Ramos (cell line): ENCODE data around the gene TBC1D1.

Experiments
- in situ Hi-C: fragments of 300-500 bp; cut with MboI; formaldehyde crosslinking; loops from one replicate; pipeline ENCODE4 v1.14.3; 2022; ENCODE audit warnings: low sequenced_read_pairs; ENCODE audit not compliant: unreplicated experiment

TBC1D1 gene

GRCh38 chr4:37958932-37959331 lies 68.0 kb downstream of the TBC1D1 start:
- in situ Hi-C loops = no loop called here

- in situ Hi-C loops = no loop called here
These were observed 69.2 kb downstream of the TBC1D1 start, which contains the start of gene PTTG2 for GRCh38 chr4:37960098-37960497. Gene PTTG2, plus strand, starts transcription at chr4:37960398. Its CDS starts 37 bp downstream, at chr4:37960435.

DNA sequence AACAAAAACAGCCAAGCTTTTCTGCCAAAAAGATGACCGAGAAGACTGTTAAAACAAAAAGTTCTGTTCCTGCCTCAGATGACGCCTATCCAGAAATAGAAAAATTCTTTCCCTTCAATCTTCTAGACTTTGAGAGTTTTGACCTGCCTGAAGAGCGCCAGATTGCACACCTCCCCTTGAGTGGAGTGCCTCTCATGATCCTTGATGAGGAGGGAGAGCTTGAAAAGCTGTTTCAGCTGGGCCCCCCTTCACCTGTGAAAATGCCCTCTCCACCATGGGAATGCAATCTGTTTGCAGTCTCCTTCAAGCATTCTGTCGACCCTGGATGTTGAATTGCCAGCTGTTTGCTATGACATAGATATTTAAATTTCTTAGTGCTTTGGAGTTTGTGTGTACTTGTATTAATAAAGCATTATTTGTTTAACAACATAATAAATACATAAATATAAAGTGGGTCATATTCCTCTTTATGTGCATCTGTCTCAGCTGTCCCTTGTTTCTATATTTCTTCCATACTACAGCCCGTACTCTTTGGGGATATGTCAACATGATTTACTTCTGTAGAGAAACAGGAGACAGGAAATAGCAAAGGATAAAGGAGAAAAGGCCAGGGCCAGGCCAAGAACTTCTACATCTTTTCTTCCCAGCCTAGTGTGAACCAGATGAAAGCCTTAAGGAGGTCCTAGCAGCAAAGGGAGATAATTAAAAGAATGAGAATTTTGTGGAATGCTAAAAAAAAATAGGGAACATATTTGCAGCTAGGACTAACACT lies 70.0 kb downstream of the TBC1D1 start:
- in situ Hi-C loops = no loop called here

DNA sequence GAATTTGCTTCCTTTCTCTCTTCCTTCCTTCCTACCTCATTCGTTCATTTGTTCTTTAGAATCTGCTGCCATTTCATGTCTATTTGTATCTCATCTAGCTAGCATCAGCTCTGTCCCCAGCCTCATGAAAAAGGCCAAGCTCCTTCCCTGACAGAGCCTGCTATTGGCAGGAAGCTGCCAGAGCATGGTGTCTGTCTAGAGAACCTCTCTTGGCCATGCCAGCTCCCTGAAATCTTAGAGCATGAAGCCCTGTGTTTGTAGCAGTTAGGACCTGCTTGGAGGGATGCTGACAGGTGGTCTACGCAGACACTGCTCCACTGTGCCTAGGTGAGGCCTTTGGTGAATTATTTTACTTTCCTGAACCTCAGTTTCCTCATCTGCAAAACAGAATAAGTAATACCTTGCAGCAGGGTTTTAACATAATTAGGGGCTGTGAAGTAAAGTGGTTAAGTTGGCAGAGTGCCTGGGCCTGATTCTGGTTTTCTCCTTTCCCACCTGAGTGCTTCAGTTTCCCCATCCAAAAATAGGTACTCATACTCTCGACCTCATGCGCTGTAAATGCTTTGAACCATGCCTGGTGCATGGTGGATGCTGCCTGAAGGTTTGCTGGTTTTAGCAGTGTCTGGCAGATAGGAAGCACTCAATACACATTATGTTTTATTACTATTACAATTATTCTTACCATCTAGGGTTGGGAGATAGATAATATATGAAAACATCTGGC lies 74.0 kb downstream of the TBC1D1 start:
- in situ Hi-C loops = no loop called here

- in situ Hi-C loops = no loop called here
These were observed 75.2 kb downstream of the TBC1D1 start for GRCh38 chr4:37966044-37966443.

DNA sequence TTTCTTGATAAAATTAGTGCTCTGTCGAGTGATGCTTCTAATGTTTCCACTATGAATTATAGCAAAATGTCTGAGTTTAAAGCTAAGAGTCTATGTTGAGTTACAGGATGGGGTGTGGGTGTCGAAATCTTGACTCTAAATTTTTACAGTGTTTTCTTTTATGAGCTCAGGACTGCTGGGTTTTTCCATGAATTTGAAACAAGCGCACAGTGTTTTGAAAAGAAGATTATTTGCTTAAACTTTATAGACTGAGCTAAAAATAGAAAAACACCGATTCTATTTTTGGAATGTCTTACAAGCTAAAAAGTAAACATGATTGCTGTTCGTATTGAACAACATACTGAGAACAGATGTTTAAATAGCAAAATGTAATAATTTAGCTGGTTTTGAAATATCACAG lies 76.9 kb downstream of the TBC1D1 start:
- in situ Hi-C loops = no loop called here

DNA sequence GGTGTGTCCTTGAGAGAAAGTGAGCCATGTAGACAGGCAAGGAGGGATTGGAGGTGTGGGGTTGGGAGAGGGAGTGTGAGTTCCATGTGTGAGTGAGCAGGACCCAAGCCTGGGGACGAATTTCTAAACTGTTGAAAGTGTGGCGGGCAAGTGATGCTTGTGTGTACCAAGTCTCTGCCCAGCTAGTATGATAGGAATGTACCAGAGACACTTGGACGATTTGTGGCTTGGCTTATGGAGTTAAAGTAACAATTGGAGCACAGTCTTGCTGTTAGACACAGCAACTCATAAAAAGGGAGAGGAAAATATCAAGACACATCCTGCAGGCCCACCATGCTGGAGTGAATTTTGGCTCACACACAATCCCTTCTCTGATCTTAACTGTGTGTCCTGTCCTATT lies 77.9 kb downstream of the TBC1D1 start:
- in situ Hi-C loops = no loop called here

- in situ Hi-C loops = no loop called here
These were observed 79.8 kb downstream of the TBC1D1 start for GRCh38 chr4:37970702-37971101.

- in situ Hi-C loops = no loop called here
These were observed 80.3 kb downstream of the TBC1D1 start for GRCh38 chr4:37971202-37971601.

DNA sequence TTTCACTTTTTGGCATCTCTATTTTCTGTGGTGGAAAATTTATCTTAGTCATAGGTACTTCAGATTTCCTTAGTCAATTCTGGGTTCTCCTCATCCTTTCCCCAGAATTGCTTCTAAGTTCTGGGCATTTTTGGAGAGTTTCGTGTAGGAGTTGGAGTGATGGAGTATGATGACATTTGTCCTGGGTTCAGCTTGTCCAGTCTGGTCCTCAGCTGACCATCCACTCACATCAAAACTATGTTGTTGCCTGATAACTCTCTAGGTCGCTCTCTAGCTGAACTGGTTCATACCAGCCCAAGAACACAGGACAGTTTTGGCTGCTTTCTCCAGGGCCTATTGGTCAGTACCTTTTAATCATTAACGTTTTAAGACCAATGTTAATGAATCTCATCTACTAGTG lies 82.6 kb downstream of the TBC1D1 start:
- in situ Hi-C loops = no loop called here

GRCh38 chr4:37975321-37975822 lies 84.5 kb downstream of the TBC1D1 start:
- in situ Hi-C loops = loop anchor here (25.0 kb wide), 2 partner anchors 1062 to 1187 kb away; partner anchors contain the start of gene TMEM156

- in situ Hi-C loops = loop anchor here (25.0 kb wide), 2 partner anchors 1061 to 1186 kb away; partner anchors contain the start of gene TMEM156
These were observed 85.6 kb downstream of the TBC1D1 start for GRCh38 chr4:37976507-37976906.

DNA sequence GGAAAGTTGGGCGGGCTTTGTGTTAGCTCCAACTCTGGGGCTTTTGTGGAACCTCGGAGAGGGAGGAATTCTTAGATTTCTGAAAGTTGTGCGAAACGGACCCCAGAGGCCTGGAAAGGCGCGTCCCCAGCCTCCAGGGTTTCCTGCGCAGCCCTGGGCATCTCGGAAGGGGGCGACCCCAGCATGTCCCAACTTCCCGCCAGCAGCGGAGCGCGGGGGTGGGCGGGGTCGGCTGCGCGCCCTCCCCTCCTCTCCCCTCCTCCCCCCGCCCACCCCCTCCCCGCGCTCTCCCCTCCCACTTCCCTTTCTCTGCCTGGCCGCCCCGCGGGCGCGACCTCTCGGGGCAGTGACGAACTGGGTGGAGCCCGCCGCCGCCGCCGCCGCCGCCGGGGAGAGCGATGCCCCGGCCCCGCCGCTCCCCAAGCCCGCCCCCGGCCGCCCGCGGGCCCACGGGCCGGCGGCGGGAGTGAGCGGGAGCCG lies 86.1 kb downstream of the TBC1D1 start:
- in situ Hi-C loops = loop anchor here (25.0 kb wide), 2 partner anchors 1060 to 1185 kb away; partner anchors contain the start of gene TMEM156

GRCh38 chr4:37977471-37978247 lies 86.8 kb downstream of the TBC1D1 start:
- in situ Hi-C loops = loop anchor here (25.0 kb wide), 2 partner anchors 1060 to 1185 kb away; partner anchors contain the start of gene TMEM156

- in situ Hi-C loops = loop anchor here (25.0 kb wide), 2 partner anchors 1059 to 1184 kb away; partner anchors contain the start of gene TMEM156
These were observed 87.5 kb downstream of the TBC1D1 start for GRCh38 chr4:37978248-37978924.

DNA sequence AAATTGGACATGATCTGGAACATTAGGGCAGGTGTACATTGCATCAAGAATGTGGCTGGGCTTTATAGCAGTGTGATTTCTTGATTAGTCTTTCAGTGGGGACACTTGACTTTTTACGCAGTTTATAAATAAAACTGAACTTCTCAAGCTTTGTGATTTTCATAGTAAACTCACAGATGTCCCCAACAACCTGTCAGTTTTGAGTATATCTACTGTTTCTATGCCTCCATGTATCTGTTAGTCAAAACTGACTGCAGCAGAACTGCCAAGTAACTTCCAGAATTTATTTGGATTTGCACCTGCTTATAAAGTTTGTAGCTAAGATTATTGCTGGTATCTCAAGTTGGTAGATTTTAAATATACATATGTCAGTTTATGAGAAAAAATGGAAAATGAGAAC lies 89.4 kb downstream of the TBC1D1 start:
- in situ Hi-C loops = loop anchor here (25.0 kb wide), 2 partner anchors 1057 to 1182 kb away; partner anchors contain the start of gene TMEM156

DNA sequence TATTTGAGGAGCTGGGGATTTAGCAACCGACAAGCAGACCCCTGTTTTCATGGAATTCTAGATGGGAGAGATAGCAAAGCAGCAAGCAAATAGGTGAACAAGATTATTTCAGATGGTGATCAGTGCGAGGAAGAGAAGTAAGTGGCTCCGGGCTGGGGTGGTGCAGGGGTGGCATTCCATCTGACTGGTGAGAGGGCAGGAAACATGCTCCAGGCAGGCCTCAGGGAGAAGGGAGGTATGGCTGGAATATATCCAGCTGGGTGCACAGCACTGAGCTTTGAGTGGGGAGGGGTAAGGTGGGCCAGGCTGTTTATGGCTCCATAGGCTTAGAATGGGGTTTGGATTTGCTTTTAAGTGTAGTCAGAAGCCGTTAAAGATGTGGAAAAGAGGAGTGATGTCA lies 90.5 kb downstream of the TBC1D1 start:
- in situ Hi-C loops = loop anchor here (25.0 kb wide), 2 partner anchors 1056 to 1181 kb away; partner anchors contain the start of gene TMEM156

GRCh38 chr4:37981844-37982720 lies 91.2 kb downstream of the TBC1D1 start:
- in situ Hi-C loops = loop anchor here (25.0 kb wide), 2 partner anchors 1055 to 1180 kb away; partner anchors contain the start of gene TMEM156
